Ovary (tissue), 9 donors: ENCODE results near the gene INTS11. TPM values are rescaled to one million over a fixed set of nuclear protein-coding genes. Genes with fewer than 3 reads are reported as not detected.
A peak's percentile ranks its signal among the peaks of the same experiment; 100 is the strongest.

Source experiments
- DNase-seq, 5 donors: peaks; one replicate each; pipeline ENCODE4 v3.0.0-alpha.2; 2019 to 2020
- H3K27ac ChIP-seq, 2 donors: fragments of 200-600 bp; one replicate each; pipeline versions ENCODE4 v1.5.1 to v1.8.0; 2019 to 2022
- H3K27me3 ChIP-seq: fragments of 200-600 bp; one replicate; pipeline ENCODE4 v1.8.0; 2022
- H3K36me3 ChIP-seq: fragments of 200-600 bp; sonication (generic); one replicate; pipeline ENCODE4 v1.5.1; 2019
- H3K4me1 ChIP-seq: one replicate; pipeline ENCODE4 v1.8.1; 2013; ENCODE audit warnings: mild to moderate bottlenecking, moderate library complexity; ENCODE audit not compliant: insufficient read depth
- H3K4me3 ChIP-seq: fragments of 200-600 bp; sonication (generic); one replicate; pipeline ENCODE4 v1.5.1; 2017
- H3K9me3 ChIP-seq, 2 donors: fragments of 200-600 bp in 1 of 2; sonication (generic) in 1 of 2; one replicate each; pipeline versions ENCODE4 v1.5.1 to v1.8.1; 2013 to 2019; ENCODE audit warnings: mild to moderate bottlenecking in 1 of 2, moderate library complexity in 1 of 2
- EP300 ChIP-seq: sonication (generic); formaldehyde crosslinking; IDR thresholded peaks from one replicate; pipeline ENCODE4 v1.6.1; 2017; ENCODE audit warnings: antibody characterized with exemption
- POLR2A ChIP-seq: fragments of 450-650 bp; IDR thresholded peaks from one replicate; pipeline ENCODE4 v1.6.1; 2017; ENCODE audit warnings: antibody characterized with exemption, mild to moderate bottlenecking, moderate library complexity
- WGBS, 3 donors: extraction: QIAGEN DNeasy Blood & Tissue Kit in 1 of 3; methylation state at CpG; one replicate each; pipeline versions ENCODE4 v1.1.5 to v1.1.7; 2013 to 2017; 5-methylcytosine and 5-hydroxymethylcytosine counted together
- intact Hi-C, 4 donors: fragments of 100-400 bp; cut with DNase I; formaldehyde crosslinking; loops; one replicate each; pipeline versions ENCODE4 v1.11.0 to v1.15.1; 2022 to 2023
- polyA plus RNA-seq, 2 donors: library from polyadenylated mRNA; stranded (reverse); fragments of 200-250 nt in 1 of 2; fragments of 350-450 nt in 1 of 2; fragmentation: Illumina TruSeq in 1 of 2; extraction: RNeasy Lipid Tissue Mini Kit (QIAGEN cat#74804) in 1 of 2; gene quantifications; one replicate each; pipeline ENCODE4 v1.2.3, GENCODE V29; 2013 to 2014
- total RNA-seq, 7 donors: library from RNA; depleted of rRNA in 2 of 7; stranded (reverse); fragments of >200 nt in 2 of 7; fragmentation: NEBNext Ultra II Directional in 3 of 7; extraction: Animal tissue kit (Norgen Biotek cat#: 25700) in 3 of 7; gene quantifications; one replicate each; pipeline versions ENCODE4 v1.1.0 to v1.2.4, GENCODE V29; 2016 to 2023
- TF ChIP-seq, protein P1 (sequence below), 3 donors: fragments of 450-650 bp in 2 of 3; fragments of 200-600 bp in 1 of 3; IDR thresholded peaks; one replicate each; pipeline versions ENCODE4 v1.5.1 to v1.8.0; 2016 to 2022; ENCODE audit warnings: antibody characterized with exemption in 3 of 3, mild to moderate bottlenecking in 1 of 3
- donor health status: DM: no; HTN: no; CAD: no; lungs with moderate emphysema.
- donor health status: DM: no; HTN: no; CAD: no.
- donor health status: Bipolar disorder and iron deficiency.
- donor health status: DM: yes; HTN: yes; CAD: no.
- donor health status: DM: no; HTN: no; CAD: no.
- donor health status: DM: yes; HTN: yes; CAD: no.

INTS11 gene
- total and polyA plus RNA-seq, 9 donors, result 72.6 to 135 (median 109) TPM

DNA sequence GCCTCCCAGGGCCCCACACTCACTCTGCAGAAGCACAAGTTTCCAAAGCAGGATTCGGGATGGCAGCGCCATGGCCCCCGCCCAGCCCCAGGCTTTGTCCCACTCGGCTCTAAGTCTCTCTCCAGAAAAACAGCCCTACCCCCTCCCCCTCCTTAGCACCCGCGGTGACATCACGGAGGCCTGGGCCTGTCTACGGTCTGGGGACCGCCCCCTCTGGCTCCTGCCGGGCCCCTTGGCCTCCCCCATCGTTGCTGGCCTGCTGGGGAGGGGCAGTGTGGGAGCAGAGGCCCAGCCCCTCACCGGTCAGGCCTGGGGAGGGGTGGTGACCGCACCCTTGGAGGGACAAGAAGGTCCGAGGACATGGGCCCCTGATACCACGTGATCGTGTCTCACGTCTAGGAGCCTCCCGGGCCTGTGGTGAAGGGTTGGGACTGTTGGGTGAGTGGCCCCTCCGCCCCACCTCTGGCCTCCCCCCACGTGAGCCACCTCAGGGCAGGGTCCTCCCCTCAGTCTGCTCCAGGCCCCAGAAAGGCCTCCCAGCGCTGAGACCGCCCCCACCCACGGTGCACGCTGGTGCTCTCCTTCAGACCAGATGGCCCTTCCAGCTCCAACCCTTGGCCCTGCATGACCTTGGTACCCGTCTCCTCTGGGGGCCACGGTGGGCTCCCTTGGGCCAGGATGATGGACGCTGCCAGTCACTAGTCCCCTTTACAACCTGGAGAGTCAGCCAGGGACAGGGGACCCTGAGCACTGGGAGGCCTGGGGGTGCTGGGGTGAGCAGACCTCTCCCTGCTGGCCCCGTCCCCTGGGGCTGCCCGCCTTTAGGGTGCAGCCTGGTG is 34.2 kb upstream of the INTS11 start, which contains the start of gene MXRA8:
Gene MXRA8, minus strand, starts transcription at position 123 of the 839 bp plus-strand sequence. Its CDS starts 51 bp downstream, at position 72.
- Histone ChIP-seq H3K4me3 (peak within 1 kb of the TSS; percentile 52), H3K36me3 (no peaks in the 10 kb centered on the region), H3K27ac (peak within 1 kb of the TSS; percentile 88 to 92), H3K4me1 (peaks cover 12% of the 10 kb centered on the region), H3K9me3 (no peaks in the 10 kb centered on the region), H3K27me3 (no peaks in the 10 kb centered on the region)
- DNase-seq, result peak; percentile 83 to 91 (median 87)
- 10 to 12% (median 12%) methylated on average over 23 to 29 of the region's 29 CpGs for WGBS, 3 donors
- intact Hi-C loops, result no loop called here
- TF ChIP-seq, protein P1, sequence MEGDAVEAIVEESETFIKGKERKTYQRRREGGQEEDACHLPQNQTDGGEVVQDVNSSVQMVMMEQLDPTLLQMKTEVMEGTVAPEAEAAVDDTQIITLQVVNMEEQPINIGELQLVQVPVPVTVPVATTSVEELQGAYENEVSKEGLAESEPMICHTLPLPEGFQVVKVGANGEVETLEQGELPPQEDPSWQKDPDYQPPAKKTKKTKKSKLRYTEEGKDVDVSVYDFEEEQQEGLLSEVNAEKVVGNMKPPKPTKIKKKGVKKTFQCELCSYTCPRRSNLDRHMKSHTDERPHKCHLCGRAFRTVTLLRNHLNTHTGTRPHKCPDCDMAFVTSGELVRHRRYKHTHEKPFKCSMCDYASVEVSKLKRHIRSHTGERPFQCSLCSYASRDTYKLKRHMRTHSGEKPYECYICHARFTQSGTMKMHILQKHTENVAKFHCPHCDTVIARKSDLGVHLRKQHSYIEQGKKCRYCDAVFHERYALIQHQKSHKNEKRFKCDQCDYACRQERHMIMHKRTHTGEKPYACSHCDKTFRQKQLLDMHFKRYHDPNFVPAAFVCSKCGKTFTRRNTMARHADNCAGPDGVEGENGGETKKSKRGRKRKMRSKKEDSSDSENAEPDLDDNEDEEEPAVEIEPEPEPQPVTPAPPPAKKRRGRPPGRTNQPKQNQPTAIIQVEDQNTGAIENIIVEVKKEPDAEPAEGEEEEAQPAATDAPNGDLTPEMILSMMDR (IDR thresholded peaks at IDR 0.05), result no peak
- TF ChIP-seq EP300, result no peak
- no peak for TF ChIP-seq POLR2A

DNA sequence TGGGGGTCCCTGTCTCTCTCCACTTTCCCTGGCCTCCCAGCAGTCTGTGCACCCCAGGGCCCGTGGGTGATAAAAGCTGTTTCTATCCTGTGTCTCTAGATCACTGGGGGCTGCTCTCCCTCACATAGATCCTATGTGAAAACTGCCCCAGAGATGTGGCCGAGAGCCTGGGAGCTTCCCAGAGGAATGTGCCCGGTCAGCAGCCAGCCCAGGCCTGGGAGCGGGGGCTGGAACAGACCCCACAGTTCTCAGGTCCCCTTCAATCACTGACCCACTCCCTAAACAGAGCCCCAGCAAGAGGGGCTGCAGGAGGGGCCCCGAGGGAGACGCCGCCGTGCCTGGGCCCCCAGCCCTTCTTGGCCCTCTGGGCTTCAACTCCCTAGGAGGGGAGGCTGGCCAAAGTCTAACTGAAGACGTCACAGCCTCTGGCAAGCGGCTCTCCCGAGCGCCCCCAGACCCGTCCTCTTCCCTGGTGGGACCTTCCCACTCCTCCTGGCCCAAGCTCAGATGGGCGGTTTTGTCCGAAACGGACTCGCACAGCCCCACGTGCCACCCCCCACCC is 33.5 kb upstream of the INTS11 start:
- intact Hi-C loops, result no loop called here
- Histone ChIP-seq H3K9me3 (no peaks in the 10 kb centered on the region), H3K4me1 (peaks cover 12% of the 10 kb centered on the region), H3K36me3 (no peaks in the 10 kb centered on the region), H3K27ac (peak overlapping the region; percentile 88 to 92), H3K4me3 (peak overlapping the region; percentile 52), H3K27me3 (no peaks in the 10 kb centered on the region)
- TF ChIP-seq POLR2A, result no peak
- no peak for TF ChIP-seq EP300
- TF ChIP-seq, protein P1 (IDR thresholded peaks at IDR 0.05), result no peak
- DNase-seq, result peak in 2 of 5 donors; percentile 40 to 67
- 3 to 5% (median 3%) methylated on average over 18 of the region's 18 CpGs for WGBS, 3 donors

DNA sequence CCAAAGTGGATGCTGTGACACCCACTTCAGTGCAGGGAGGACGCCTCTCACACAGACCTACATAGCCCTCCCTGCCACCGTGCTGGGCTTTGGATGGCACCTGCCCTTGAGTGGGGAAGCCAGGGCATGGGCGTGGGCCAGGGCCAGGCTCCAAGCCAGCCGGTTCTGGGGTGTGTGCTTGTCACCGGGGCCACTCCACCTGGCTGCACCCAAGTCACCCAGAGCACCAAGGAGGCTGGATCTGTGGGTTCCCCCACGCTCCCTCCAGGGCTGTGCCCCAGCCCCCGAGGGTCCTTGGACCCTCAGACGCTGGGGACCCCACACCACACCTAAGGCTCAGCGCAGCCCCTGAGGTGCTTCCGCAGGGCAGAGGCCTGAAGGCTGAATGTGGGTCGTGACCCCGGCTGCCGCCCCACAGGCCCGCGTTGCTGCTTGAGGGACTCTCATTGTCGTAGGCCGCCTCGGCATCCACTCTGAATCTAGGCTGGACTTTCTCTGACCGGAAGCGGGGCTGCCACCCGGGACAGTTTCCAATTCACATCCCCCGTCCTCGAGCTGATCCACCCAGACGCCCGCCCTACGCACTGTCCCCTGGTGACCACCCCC is 32.4 kb upstream of the INTS11 start:
- peak overlapping the region; percentile 52 for H3K4me3 ChIP-seq
- H3K27ac ChIP-seq, result peak overlapping the region; percentile 88 to 92
- peaks cover 12% of the 10 kb centered on the region for H3K4me1 ChIP-seq
- WGBS, 3 donors, result 13 to 24% (median 17%) methylated on average over 19 to 26 of the region's 26 CpGs
- intact Hi-C loops, result no loop called here
- no peaks in the 10 kb centered on the region for H3K9me3 ChIP-seq
- H3K36me3 ChIP-seq, result no peaks in the 10 kb centered on the region
- TF ChIP-seq, protein P1 (IDR thresholded peaks at IDR 0.05), result no peak
- TF ChIP-seq POLR2A (no peak), EP300 (no peak)
- DNase-seq, result peak in 2 of 5 donors; percentile 49 to 55
- H3K27me3 ChIP-seq, result no peaks in the 10 kb centered on the region

DNA sequence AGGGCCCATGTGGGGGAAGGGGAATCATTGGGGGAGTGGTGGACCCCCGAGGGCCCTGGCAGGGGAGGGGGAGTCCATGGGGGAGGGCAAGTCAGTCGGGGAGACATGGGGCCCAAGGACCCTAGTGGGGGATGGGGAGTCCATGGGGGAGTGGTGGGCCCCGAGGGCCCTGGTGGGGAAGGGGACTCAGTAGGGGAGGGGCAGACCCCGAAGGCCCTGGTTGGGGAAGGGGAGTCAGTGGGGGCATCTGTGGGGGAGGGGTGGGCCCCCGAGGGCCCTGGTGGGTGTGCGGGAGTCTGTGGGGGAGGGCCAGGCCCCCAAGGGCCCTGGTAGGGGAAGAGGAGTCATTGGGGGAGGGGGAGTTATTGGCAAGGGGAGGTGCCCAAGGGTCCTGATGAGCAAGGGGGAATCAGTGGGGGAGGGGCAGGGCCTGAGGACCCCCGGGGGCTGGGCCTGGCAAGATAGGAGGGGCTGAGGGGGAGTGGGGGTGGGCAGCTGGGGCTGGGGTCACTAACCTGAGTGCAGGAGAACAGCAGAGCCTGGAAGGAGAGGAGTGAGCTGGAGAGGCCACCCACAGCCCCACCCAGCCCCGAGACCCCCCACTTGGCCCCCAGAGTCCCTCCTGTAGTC is 31.8 kb upstream of the INTS11 start:
- Histone ChIP-seq H3K9me3 (no peaks in the 10 kb centered on the region), H3K27ac (peak overlapping the region; percentile 88 to 92), H3K27me3 (no peaks in the 10 kb centered on the region), H3K4me1 (peaks cover 19% of the 10 kb centered on the region), H3K36me3 (no peaks in the 10 kb centered on the region), H3K4me3 (peak overlapping the region; percentile 52)
- DNase-seq, result no peak
- TF ChIP-seq, protein P1 (IDR thresholded peaks at IDR 0.05), result no peak
- TF ChIP-seq POLR2A (no peak), EP300 (no peak)
- WGBS, 3 donors, result 18 to 27% (median 19%) methylated on average over 7 to 8 of the region's 8 CpGs
- intact Hi-C loops, result no loop called here
